IgD-negative memory B cell (primary cell): ENCODE measurements around the gene NUDT15. TPM values are rescaled to one million over a fixed set of nuclear protein-coding genes. Genes with fewer than 3 reads are reported as not detected.
"Not testable (repeated sequence)": the region's sequence is repeated elsewhere in the genome, so short reads cannot be mapped to it uniquely, and the experiment has no call there.

ENCODE experiments used
- H3K27ac Mint-ChIP-seq, 3 donors: one replicate each; pipeline ENCODE4 v1.8.0; 2020 to 2022; ENCODE audit warnings: mild to moderate bottlenecking in 3 of 3, mixed read lengths in 3 of 3, moderate library complexity in 1 of 3
- H3K27me3 Mint-ChIP-seq: one replicate; pipeline ENCODE4 v1.8.0; 2021; ENCODE audit warnings: mixed read lengths
- H3K36me3 Mint-ChIP-seq: one replicate; pipeline ENCODE4 v1.8.0; 2020; ENCODE audit warnings: mild to moderate bottlenecking, mixed read lengths
- H3K4me1 Mint-ChIP-seq, 3 donors: one replicate each; pipeline ENCODE4 v1.8.0; 2020 to 2022; ENCODE audit warnings: mixed read lengths in 3 of 3, mild to moderate bottlenecking in 1 of 3
- H3K4me3 Mint-ChIP-seq, 4 donors: one replicate each; pipeline ENCODE4 v1.8.0; 2020 to 2022; ENCODE audit warnings: mild to moderate bottlenecking in 4 of 4, mixed read lengths in 4 of 4, moderate library complexity in 3 of 4
- H3K9me3 Mint-ChIP-seq, 3 donors: one replicate each; pipeline ENCODE4 v1.8.0; 2020 to 2021; ENCODE audit warnings: mixed read lengths in 3 of 3, mild to moderate bottlenecking in 1 of 3
- polyA plus RNA-seq: library from polyadenylated mRNA; unstranded; fragments of 300-500 nt; fragmentation: Illumina TruSeq; gene quantifications from one replicate; pipeline ENCODE4 v1.2.3, GENCODE V29; 2021

Gene NUDT15
- polyA plus RNA-seq, 1 donor from 2014 or later = 9.2 TPM

DNA sequence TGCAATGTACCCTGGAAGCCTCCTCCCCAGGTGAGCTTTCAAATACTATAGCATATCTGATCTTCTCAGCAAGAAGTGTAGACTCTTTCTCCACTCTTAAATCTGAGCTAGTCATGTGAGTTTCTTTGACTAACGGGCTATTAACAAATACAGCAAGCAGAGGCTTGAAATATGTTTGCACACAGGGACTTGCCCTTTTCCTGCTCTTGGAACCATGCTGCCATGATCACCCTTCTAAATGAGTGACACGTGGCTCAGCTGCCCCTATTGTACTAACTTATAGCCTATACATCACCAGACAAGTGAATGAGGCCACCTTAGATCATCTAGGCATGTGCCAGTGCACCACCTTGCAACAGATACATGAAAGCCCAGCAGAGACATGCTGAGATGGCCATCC is 23.2 kb upstream of the NUDT15 start:
- Mint-ChIP-seq H3K36me3 (peaks cover 10% of the 10 kb centered on the region), H3K4me1 (no peaks in the 10 kb centered on the region), H3K27ac (peak overlapping the region in 1 of 3 donors; percentile 73), H3K27me3 (no peaks in the 10 kb centered on the region), H3K4me3 (no peak overlapping the region), H3K9me3 (no peaks in the 10 kb centered on the region)

- no peaks in the 10 kb centered on the region for H3K27me3 Mint-ChIP-seq
- no peaks in the 10 kb centered on the region for H3K9me3 Mint-ChIP-seq
- no peaks in the 10 kb centered on the region for H3K4me1 Mint-ChIP-seq
- H3K36me3 Mint-ChIP-seq = no peaks in the 10 kb centered on the region
- no peak overlapping the region for H3K4me3 Mint-ChIP-seq
- H3K27ac Mint-ChIP-seq = no peak overlapping the region
Observed at GRCh38 chr13:48018637-48019036, 18.9 kb upstream of the NUDT15 start.

- no peak overlapping the region for H3K27ac Mint-ChIP-seq
- H3K36me3 Mint-ChIP-seq = no peaks in the 10 kb centered on the region
- no peaks in the 10 kb centered on the region for H3K4me1 Mint-ChIP-seq
- H3K9me3 Mint-ChIP-seq = no peaks in the 10 kb centered on the region
- H3K27me3 Mint-ChIP-seq = no peaks in the 10 kb centered on the region
- no peak overlapping the region for H3K4me3 Mint-ChIP-seq
Observed at GRCh38 chr13:48019796-48020195, 17.7 kb upstream of the NUDT15 start.

- no peaks in the 10 kb centered on the region for H3K27me3 Mint-ChIP-seq
- H3K36me3 Mint-ChIP-seq = peaks cover 15% of the 10 kb centered on the region
- H3K4me1 Mint-ChIP-seq = no peaks in the 10 kb centered on the region
- no peak overlapping the region for H3K4me3 Mint-ChIP-seq
- H3K9me3 Mint-ChIP-seq = peaks cover 0 to 5% (median 4%) of the 10 kb centered on the region in 3 donors
- no peak overlapping the region for H3K27ac Mint-ChIP-seq
Observed at GRCh38 chr13:48028066-48028465, 9.5 kb upstream of the NUDT15 start.

GRCh38 chr13:48029859-48030258 is 7.7 kb upstream of the NUDT15 start:
- Mint-ChIP-seq H3K4me3 (no peak overlapping the region), H3K4me1 (peaks cover 0 to 3% (median 0%) of the 10 kb centered on the region in 3 donors), H3K9me3 (peaks cover 0 to 5% (median 4%) of the 10 kb centered on the region in 3 donors), H3K36me3 (peaks cover 18% of the 10 kb centered on the region), H3K27ac (no peak overlapping the region), H3K27me3 (no peaks in the 10 kb centered on the region)

- Mint-ChIP-seq H3K27ac (peak overlapping the region; percentile 22 to 99 (median 91)), H3K27me3 (no peaks in the 10 kb centered on the region), H3K4me1 (peaks cover 11 to 20% (median 16%) of the 10 kb centered on the region in 3 donors), H3K4me3 (peak overlapping the region; percentile 92 to 98 (median 96)), H3K36me3 (peaks cover 3% of the 10 kb centered on the region), H3K9me3 (no peaks in the 10 kb centered on the region)
Observed at GRCh38 chr13:48038761-48039160, 1.2 kb downstream of the NUDT15 start.

DNA sequence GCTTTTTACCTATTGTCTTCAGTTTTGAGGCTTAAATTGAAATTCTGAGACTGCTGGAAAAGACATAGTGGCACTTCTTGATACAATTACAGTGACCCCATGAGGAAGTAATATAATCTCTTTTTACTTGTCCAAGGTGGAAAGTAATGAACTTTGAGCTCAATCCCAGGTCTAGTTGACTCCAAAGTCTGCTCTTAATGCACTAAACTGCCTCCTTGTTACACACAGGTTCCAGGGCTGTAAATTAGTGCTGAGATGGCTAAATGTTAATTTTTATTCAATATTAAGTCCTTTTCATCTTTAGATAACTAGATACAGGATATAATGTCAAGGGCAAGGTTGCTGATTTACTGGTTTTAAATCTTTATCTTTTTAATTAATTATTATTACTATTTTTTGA is 2.5 kb downstream of the NUDT15 start:
- H3K4me1 Mint-ChIP-seq = peaks cover 11 to 16% (median 16%) of the 10 kb centered on the region in 3 donors
- no peaks in the 10 kb centered on the region for H3K27me3 Mint-ChIP-seq
- no peaks in the 10 kb centered on the region for H3K36me3 Mint-ChIP-seq
- no peaks in the 10 kb centered on the region for H3K9me3 Mint-ChIP-seq
- H3K27ac Mint-ChIP-seq = peak overlapping the region in 1 of 3 donors; percentile 59
- peak overlapping the region in 2 of 4 donors; percentile 49 to 60 for H3K4me3 Mint-ChIP-seq

DNA sequence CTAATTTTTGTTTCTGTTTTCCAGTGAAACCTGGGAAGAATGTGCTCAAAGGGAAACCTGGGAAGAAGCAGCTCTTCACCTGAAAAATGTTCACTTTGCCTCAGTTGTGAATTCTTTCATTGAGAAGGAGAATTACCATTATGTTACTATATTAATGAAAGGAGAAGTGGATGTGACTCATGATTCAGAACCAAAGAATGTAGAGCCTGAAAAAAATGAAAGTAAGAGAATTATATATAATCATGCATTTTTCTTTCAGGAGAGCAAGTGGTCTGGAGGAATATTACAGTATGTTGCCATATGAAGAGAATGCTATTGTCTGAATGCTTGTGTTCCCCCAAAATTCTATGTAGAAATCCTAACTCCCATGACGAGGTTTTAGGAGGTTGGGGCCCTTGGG is 3.4 kb downstream of the NUDT15 start:
- Mint-ChIP-seq H3K4me3 (no peak overlapping the region), H3K9me3 (no peaks in the 10 kb centered on the region), H3K36me3 (no peaks in the 10 kb centered on the region), H3K27ac (no peak overlapping the region), H3K27me3 (no peaks in the 10 kb centered on the region), H3K4me1 (peaks cover 11 to 16% (median 16%) of the 10 kb centered on the region in 3 donors)

DNA sequence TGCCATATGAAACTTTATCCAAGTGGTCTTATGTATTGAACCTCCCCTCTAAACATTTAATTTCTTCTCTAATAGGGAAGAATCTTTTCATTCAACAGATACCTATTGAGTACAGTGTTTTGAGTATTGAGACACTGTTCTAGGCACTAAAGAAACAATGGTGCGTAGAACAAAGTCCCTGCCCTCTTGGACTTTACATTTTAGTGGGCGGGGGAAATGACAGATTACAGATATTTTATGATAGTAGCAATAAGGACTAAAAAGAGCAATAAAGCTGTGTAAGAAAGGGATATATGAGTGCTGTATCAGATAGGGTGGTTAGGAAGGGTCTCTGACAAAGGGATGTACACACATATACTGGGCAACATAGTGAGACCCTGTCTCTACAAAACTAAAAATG is 5.4 kb downstream of the NUDT15 start:
- peak overlapping the region in 1 of 4 donors; percentile 16 for H3K4me3 Mint-ChIP-seq
- peak overlapping the region in 1 of 3 donors; percentile 41 for H3K27ac Mint-ChIP-seq
- H3K27me3 Mint-ChIP-seq = no peaks in the 10 kb centered on the region
- H3K4me1 Mint-ChIP-seq = peaks cover 6 to 10% (median 10%) of the 10 kb centered on the region in 3 donors
- no peaks in the 10 kb centered on the region for H3K9me3 Mint-ChIP-seq
- peaks cover 1% of the 10 kb centered on the region for H3K36me3 Mint-ChIP-seq

DNA sequence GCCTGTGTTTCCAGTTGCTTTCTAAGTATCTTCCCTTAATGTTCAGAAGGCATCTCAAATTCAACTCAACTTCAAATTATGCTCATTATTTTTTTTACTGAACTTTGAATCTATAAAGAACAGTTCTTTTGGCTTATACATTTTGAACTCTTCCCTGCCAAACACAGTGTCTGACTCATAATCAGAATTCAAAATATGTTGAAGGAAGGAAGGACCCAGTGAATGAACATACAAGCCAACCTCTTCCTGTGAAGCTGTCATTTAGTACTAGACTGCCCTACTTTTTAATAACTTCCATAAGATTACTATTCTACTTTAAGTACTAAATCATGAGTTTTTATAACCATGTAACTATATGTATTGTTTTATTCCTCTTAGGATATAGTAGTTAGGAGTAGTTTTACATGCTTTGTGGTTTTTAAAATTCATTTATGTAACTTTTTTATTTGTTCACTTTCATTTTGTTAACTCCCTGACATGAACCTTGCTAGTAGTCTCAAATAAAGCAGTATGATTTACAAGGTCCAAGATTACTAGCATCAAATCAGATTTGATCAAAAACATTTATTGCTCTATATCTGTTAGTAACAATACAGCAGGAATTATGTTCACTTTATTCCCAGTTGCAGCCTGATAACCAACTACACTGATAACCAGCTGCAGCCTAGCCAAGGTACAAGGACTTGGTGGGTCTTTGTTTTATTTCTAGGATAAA is 6.4 kb downstream of the NUDT15 start:
- peaks cover under 1 to 5% (median 2%) of the 10 kb centered on the region in 3 donors for H3K4me1 Mint-ChIP-seq
- no peaks in the 10 kb centered on the region for H3K9me3 Mint-ChIP-seq
- no peak overlapping the region for H3K4me3 Mint-ChIP-seq
- peaks cover 3% of the 10 kb centered on the region for H3K36me3 Mint-ChIP-seq
- peak overlapping the region in 1 of 3 donors; percentile 87 for H3K27ac Mint-ChIP-seq
- no peaks in the 10 kb centered on the region for H3K27me3 Mint-ChIP-seq

DNA sequence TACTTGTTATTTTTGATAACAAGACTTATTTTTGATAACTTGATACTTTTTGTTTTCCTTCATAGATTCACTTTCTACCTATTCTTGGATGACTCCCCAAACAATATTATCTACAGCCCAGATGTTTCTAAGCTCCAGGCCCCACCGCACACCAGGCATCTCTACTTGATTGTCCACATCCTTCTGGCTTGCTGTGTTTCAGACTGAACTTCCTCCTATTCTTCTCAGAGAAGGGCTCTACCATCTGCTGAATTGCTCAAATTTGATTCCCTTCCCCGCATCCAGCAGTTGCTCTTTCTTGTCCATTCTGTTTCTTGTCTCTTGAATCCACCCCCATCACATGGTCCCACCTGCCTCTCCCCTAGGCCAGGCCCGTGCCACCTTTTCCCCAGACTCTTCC is 13.0 kb downstream of the NUDT15 start:
- no peaks in the 10 kb centered on the region for H3K27me3 Mint-ChIP-seq
- H3K27ac Mint-ChIP-seq = no peak overlapping the region
- H3K36me3 Mint-ChIP-seq = peaks cover 10% of the 10 kb centered on the region
- no peak overlapping the region for H3K4me3 Mint-ChIP-seq
- H3K4me1 Mint-ChIP-seq = no peaks in the 10 kb centered on the region
- no peaks in the 10 kb centered on the region for H3K9me3 Mint-ChIP-seq

- no peaks in the 10 kb centered on the region for H3K27me3 Mint-ChIP-seq
- H3K4me3 Mint-ChIP-seq = no peak overlapping the region
- no peaks in the 10 kb centered on the region for H3K4me1 Mint-ChIP-seq
- no peak overlapping the region for H3K27ac Mint-ChIP-seq
- H3K36me3 Mint-ChIP-seq = peaks cover 8% of the 10 kb centered on the region
- no peaks in the 10 kb centered on the region for H3K9me3 Mint-ChIP-seq
Observed at GRCh38 chr13:48054601-48055000, 17.1 kb downstream of the NUDT15 start.

- peaks cover 7% of the 10 kb centered on the region for H3K36me3 Mint-ChIP-seq
- no peak overlapping the region for H3K4me3 Mint-ChIP-seq
- no peaks in the 10 kb centered on the region for H3K27me3 Mint-ChIP-seq
- no peaks in the 10 kb centered on the region for H3K4me1 Mint-ChIP-seq
- no peaks in the 10 kb centered on the region for H3K9me3 Mint-ChIP-seq
- H3K27ac Mint-ChIP-seq = no peak overlapping the region
Observed at GRCh38 chr13:48055712-48056111, 18.2 kb downstream of the NUDT15 start.

DNA sequence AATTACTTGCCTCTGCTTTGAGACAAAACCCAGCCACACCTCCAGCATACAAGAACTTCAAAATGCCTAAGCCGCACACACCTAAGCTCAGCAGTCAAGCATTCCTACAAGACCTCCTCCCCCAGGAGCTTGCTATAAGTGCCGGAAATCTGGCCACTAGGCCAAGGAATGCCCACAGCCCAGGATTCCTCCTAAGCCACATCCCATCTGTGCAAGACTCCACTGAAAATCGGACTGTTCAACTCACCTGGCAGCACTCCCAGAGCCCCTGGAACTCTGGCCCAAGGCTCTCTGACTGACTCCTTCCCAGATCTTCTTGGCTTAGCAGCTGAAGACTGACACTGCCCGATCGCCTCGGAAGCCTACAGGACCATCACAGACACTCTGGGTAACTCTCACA is 21.0 kb downstream of the NUDT15 start:
- not testable (repeated sequence) for H3K9me3 Mint-ChIP-seq, H3K4me3 Mint-ChIP-seq
- H3K36me3 Mint-ChIP-seq = peaks cover 11% of the 10 kb centered on the region

DNA sequence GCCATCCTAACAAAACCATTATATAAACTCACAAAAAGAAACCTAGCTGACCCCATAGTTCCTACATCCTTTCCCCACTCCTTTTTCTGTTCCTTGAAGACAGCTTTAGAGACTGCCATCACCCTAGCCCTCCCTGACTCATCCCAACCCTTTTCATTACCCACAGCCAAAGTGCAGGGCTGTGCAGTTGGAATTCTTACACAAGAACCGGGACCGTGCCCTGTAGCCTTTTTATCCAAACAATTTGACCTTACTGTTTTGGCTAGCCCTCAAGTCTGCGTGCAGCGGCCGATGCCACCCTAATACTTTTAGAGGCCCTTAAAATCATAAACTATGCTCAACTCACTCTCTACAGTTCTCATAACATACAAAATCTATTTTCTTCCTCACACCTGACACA is 22.4 kb downstream of the NUDT15 start:
- H3K36me3 Mint-ChIP-seq, H3K27me3 Mint-ChIP-seq, H3K9me3 Mint-ChIP-seq, H3K4me3 Mint-ChIP-seq, H3K4me1 Mint-ChIP-seq: not testable (repeated sequence)
- peak overlapping the region in 1 of 3 donors; percentile 86 for H3K27ac Mint-ChIP-seq

More for the DNA sequence above, 21.0 kb downstream of the NUDT15 start:
- H3K27ac Mint-ChIP-seq, H3K4me1 Mint-ChIP-seq, H3K27me3 Mint-ChIP-seq: not testable (repeated sequence)

DNA sequence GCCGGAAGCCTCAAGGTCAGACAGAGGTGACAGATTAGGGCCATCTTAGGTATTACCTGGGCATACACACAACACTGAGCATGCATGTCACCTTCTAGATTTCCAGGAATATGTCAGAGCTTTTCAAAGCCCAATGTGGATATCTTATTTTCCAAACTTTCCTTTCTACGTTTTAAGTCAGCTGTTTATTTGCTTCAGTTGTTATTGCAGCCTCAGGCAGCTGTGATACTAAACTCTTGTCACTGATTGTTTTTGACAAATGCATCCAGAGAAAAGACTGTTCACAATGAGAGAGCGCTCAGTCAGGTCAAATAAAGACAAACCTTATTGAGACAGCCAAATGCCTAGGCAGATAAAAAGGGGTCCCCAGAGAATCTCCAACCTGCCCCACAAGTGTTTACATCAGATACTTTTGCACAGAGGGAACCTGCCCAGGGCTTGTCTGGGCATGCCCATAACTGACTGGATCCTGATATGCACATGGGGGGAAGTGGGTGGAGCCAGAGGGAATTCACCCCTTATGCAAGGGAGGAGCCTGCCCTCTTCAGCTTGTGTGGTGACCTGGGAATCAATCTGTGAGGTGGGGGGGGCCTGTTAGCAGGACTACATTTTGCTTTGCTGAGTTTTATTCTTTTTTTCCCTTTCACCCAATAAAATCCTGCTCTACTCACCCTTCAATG is 28.9 kb downstream of the NUDT15 start:
- Mint-ChIP-seq H3K27ac (no peak overlapping the region), H3K4me1 (peaks cover 0 to 5% (median 2%) of the 10 kb centered on the region in 3 donors)

More for the DNA sequence above, 28.9 kb downstream of the NUDT15 start:
- Mint-ChIP-seq H3K9me3 (peaks cover 1 to 10% (median 9%) of the 10 kb centered on the region in 3 donors), H3K36me3 (peaks cover 19% of the 10 kb centered on the region), H3K27me3 (no peaks in the 10 kb centered on the region), H3K4me3 (no peak overlapping the region)
